GM06990 (cell line): ENCODE results near the gene ZSWIM4.

ENCODE experiments used
- DNase-seq: peaks from one replicate; pipeline ENCODE4 v3.0.0-alpha.2; 2011; ENCODE audit not compliant: insufficient read length; ENCODE audit errors: extremely low read depth
- H3K27me3 ChIP-seq: replicated peaks from 2 replicates; pipeline ENCODE4 v1.6.0; 2011; ENCODE audit warnings: low read length; ENCODE audit not compliant: control insufficient read depth, insufficient read depth
- H3K36me3 ChIP-seq: 2 replicates; pipeline ENCODE4 v1.5.1; 2011; ENCODE audit warnings: low read length; ENCODE audit not compliant: control insufficient read depth, insufficient read depth
- H3K4me3 ChIP-seq: replicated peaks from 2 replicates; pipeline ENCODE4 v1.5.1; 2011; ENCODE audit warnings: low read depth, mild to moderate bottlenecking, control low read depth, low read length
- CTCF ChIP-seq: IDR thresholded peaks from 2 replicates; pipeline ENCODE4 v1.5.1; 2011; ENCODE audit warnings: low read length, control low read depth, mild to moderate bottlenecking, inconsistent platforms; ENCODE audit not compliant: insufficient read depth, poor library complexity, severe bottlenecking

Gene ZSWIM4

GRCh38 chr19:13808856-13809255, 13.6 kb downstream of the ZSWIM4 start:
- Histone ChIP-seq H3K36me3 (peaks cover 5% of the 10 kb centered on the region), H3K27me3 (no peaks in the 10 kb centered on the region), H3K4me3 (no peak overlapping the region)
- no peak for TF ChIP-seq CTCF
- no peak for DNase-seq

- Histone ChIP-seq H3K4me3 (no peak overlapping the region), H3K36me3 (peaks cover 12% of the 10 kb centered on the region), H3K27me3 (no peaks in the 10 kb centered on the region)
- no peak for TF ChIP-seq CTCF
- no peak for DNase-seq
Observed at GRCh38 chr19:13812544-13812943, 17.3 kb downstream of the ZSWIM4 start.

- Histone ChIP-seq H3K27me3 (no peaks in the 10 kb centered on the region), H3K4me3 (no peak overlapping the region), H3K36me3 (peaks cover 12% of the 10 kb centered on the region)
- DNase-seq: no peak
- no peak for TF ChIP-seq CTCF
Observed at GRCh38 chr19:13813147-13813546, 17.9 kb downstream of the ZSWIM4 start.

GRCh38 chr19:13814550-13814949, 19.3 kb downstream of the ZSWIM4 start:
- peaks cover 13% of the 10 kb centered on the region for H3K36me3 ChIP-seq
- H3K4me3 ChIP-seq: no peak overlapping the region
- no peak for DNase-seq
- no peak for TF ChIP-seq CTCF
- H3K27me3 ChIP-seq: no peaks in the 10 kb centered on the region

GRCh38 chr19:13817018-13817614, 21.9 kb downstream of the ZSWIM4 start:
- peak; percentile 72 for DNase-seq

More at GRCh38 chr19:13817018-13817614, 21.9 kb downstream of the ZSWIM4 start:
- TF ChIP-seq CTCF: no peak
- no peak overlapping the region for H3K4me3 ChIP-seq
- no peaks in the 10 kb centered on the region for H3K27me3 ChIP-seq
- peaks cover 13% of the 10 kb centered on the region for H3K36me3 ChIP-seq
